Fibroblast of mammary gland (primary cell): ENCODE measurements around the gene C1orf159.
A peak's percentile ranks its signal among the peaks of the same experiment; 100 is the strongest.

Experiments used
- DNase-seq: peaks from one replicate; pipeline ENCODE4 v3.0.0-alpha.2; 2010; ENCODE audit warnings: low read depth
- H3K4me3 ChIP-seq: 2 replicates; pipeline ENCODE4 v1.5.1; 2011; ENCODE audit warnings: low read depth, mild to moderate bottlenecking, low read length, moderate library complexity; ENCODE audit not compliant: control insufficient read depth
- CTCF ChIP-seq: conservative IDR thresholded peaks from 2 replicates; pipeline ENCODE4 v1.5.1; 2011; ENCODE audit warnings: low read depth, low read length, inconsistent platforms; ENCODE audit not compliant: control insufficient read depth, insufficient read depth

The C1orf159 gene

GRCh38 chr1:1083416-1084371 is 32.2 kb downstream of the C1orf159 start:
- no peak for DNase-seq
- no peak overlapping the region for H3K4me3 ChIP-seq
- TF ChIP-seq CTCF = no peak

GRCh38 chr1:1082776-1083415 is 33.0 kb downstream of the C1orf159 start:
- TF ChIP-seq CTCF = no peak
- DNase-seq = no peak
- H3K4me3 ChIP-seq = no peak overlapping the region

DNA sequence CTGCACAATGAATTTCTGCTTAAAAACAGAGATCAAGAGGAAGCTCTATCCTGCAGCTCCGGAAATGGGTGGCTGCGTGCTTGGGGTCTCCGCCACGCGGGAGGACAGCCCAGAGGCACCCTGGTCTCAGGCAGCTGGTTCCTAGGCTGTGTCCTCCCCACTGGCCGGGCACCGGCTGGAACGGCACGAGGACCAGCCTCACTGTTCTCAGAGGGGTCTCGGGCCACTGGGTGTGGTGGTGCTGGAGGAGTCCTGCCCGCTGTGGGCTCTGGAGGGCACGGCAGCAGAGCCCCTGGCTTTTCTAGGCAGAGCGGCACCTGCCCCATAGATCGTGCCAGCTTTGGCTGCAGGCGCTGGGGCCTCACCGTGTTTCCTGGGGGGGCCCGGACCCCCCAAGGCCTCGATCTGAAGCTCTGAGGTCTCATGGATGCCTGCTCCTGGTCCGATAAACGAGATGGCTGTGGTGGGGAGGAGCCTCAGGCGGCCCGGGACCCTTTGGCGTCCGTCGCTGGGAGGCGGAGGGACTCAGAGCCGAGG is 33.6 kb downstream of the C1orf159 start:
- no peak for DNase-seq
- TF ChIP-seq CTCF = no peak
- no peak overlapping the region for H3K4me3 ChIP-seq

DNA sequence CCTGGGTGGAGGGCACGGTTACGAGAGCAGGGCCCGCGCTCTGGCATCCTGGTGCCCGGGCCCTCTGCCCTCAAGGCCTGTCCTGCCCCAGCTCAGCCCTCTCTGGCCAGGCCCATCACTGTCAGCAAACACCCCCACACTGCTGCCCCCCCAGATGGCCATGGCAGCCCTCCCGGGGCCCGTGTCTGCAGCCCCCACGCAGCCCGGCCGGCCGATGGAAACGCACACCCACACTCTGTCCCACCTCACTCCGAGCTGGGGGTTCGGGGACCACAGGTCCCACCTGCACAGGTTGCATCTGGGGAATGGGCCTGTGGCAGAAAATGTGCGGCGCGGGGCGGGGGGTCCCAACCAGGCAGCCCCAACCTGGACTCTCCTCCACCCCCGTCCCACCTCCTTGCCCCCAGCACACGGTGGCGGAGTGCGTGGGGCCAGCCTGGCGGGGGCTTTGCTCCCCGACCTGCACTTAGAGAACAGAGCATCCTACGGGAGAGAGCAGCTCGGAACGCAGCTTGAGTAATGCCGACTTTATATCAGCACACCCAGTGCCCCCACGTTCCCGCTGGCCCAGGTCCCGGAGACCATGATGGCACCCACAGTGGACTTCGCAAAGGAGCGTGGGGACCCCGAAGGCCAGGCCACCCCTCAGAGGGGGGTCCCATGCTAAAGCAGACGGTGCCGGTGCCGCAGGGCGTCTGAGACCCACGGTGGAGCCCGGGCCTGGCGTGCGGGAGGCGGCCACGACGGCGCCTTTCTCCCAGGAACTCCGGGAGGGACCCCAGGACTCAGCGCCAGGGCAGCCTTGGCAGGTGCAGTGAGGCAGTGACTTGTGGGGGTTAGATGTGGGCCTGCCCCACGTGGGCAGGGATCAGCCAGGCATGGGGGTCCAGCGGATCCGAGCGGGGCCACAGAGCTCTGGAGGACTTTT is 34.3 kb downstream of the C1orf159 start:
- TF ChIP-seq CTCF = no peak
- H3K4me3 ChIP-seq = no peak overlapping the region
- DNase-seq = no peak

DNA sequence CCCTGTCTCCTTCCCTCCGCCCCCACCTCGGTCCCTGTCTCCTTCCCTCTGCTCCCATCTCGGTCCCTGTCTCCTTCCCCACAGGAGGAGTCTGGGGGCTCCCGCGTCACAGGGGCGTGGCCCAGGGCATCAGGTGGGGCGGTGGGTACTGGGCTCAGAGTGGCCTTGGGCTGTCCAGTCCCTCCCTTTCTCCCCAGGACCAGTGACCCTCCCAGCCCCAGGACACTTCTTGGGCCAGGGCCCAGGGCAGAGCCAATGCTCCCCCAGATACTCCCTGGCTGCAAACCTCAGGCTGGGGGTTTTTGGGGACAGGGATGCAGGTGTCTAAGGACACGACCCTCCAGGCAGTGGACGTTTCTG is 35.0 kb downstream of the C1orf159 start:
- no peak for TF ChIP-seq CTCF
- no peak overlapping the region for H3K4me3 ChIP-seq
- no peak for DNase-seq

DNA sequence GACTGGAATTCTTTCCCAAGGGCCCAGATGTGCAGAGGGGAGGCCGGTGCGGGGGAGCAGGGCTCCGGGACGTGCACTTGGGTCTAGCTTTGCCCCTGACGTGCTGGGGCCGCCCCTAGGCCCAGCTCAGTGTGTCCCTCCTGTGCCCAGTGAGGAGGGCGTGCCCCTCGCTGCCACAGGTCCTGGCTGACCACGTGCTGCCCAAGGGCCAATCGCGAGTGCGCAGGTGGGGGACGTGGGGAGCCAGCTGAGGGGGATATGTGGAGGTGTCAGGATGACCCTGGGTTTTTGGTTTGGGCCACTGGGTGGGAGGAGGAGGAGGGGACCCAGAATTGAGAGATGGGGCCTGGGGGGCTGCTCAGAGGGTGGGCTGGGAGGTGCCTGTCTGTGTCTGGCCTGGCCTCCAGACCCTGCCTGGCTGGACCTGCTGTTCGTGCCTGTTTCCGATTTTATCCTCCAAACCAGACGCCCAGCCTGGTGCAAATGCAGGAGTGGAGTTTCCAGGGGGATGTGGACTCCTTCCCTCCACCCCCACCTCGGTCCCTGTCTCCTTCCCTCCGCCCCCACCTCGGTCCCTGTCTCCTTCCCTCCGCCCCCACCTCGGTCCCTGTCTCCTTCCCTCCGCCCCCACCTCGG is 35.6 kb downstream of the C1orf159 start:
- H3K4me3 ChIP-seq = no peak overlapping the region
- DNase-seq = peak; percentile 37
- TF ChIP-seq CTCF = no peak
